ENCODE measurements around the gene AMIGO3.
"Not testable (repeated sequence)": the region's sequence is repeated elsewhere in the genome, so short reads cannot be mapped to it uniquely, and the experiment has no call there.

DNA sequence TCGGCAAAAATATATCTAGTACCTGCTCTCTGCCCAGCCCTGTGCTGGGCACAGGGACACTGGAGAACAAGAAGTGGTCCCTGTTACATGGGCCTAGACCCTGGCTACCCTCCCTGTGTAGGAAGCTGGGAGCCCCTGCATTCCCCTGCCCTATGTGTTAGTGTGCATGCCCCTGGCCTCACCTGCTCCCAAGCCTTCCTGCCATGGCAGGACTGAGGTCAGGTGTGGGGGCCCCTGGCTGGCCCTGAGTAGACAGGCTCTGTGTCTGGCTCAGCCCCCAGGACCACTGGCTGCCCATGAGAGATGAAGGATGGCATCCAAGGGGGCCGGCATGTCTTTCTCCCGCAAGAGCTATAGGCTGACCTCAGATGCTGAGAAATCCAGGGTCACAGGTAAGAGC, 28.6 kb downstream of the AMIGO3 start:
- TF ChIP-seq, protein P1, sequence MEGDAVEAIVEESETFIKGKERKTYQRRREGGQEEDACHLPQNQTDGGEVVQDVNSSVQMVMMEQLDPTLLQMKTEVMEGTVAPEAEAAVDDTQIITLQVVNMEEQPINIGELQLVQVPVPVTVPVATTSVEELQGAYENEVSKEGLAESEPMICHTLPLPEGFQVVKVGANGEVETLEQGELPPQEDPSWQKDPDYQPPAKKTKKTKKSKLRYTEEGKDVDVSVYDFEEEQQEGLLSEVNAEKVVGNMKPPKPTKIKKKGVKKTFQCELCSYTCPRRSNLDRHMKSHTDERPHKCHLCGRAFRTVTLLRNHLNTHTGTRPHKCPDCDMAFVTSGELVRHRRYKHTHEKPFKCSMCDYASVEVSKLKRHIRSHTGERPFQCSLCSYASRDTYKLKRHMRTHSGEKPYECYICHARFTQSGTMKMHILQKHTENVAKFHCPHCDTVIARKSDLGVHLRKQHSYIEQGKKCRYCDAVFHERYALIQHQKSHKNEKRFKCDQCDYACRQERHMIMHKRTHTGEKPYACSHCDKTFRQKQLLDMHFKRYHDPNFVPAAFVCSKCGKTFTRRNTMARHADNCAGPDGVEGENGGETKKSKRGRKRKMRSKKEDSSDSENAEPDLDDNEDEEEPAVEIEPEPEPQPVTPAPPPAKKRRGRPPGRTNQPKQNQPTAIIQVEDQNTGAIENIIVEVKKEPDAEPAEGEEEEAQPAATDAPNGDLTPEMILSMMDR (IDR thresholded peaks at IDR 0.05), result not testable (repeated sequence)
- TF ChIP-seq POLR2A (IDR thresholded peaks at IDR 0.05), result not testable (repeated sequence)

Measured in gastroesophageal sphincter (tissue), 3 donors.